ENCODE results near the gene CHURC1. TPM values are rescaled to one million over a fixed set of nuclear protein-coding genes. Genes with fewer than 3 reads are reported as not detected.
"Not testable (repeated sequence)": the region's sequence is repeated elsewhere in the genome, so short reads cannot be mapped to it uniquely, and the experiment has no call there.

CHURC1 gene
- total RNA-seq, 1 donor from 2014 or later, result 42.1 TPM

DNA sequence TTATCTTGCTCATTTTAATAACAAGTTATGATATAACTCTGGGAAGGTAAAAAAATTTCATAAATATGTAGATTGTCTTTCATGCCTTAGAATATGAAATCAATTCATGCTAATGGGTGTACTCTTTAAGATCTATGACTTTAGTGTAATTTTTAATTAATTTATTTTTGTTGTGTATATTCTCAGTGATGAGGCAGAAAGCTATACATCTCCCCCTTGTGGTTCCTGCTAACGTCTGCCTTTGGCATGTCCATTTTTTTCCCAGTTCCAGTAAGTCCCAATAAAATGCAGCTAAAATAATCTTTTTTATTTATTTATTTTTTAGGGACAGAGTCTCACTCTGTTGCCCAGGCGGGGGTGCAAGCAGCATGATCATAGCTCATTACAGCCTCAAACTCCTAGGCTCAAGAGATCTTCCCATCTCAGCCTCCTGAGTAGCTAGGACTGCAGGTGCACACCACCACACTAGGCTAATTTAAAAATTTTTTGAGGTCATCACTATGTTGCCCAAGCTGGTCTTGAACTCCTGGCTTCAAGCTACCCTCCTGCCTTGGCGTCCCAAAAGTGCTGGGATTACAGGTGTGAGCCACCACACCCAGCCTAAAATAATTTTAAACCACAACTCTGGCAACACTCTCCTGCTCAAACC is 3.3 kb upstream of the CHURC1 start:
- no peak for DNase-seq

GRCh38 chr14:64912261-64912660 is 2.0 kb upstream of the CHURC1 start:
- no peak for DNase-seq

DNA sequence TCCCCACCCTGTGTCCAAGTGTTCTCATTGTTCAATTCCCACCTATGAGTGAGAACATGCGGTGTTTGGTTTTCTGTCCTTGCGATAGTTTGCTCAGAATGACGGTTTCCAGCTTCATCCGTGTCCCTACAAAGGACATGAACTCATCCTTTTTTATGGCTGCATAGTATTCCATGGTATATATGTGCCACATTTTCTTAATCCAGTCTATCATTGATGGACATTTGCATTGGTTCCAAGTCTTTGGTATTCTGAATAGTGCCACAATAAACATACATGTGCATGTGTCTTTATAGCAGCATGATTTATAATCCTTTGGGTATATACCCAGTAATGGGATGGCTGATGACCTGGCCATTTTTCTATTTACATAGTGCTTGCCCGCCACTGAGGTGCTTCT is 778 bp upstream of the CHURC1 start:
- not testable (repeated sequence) for DNase-seq

DNA sequence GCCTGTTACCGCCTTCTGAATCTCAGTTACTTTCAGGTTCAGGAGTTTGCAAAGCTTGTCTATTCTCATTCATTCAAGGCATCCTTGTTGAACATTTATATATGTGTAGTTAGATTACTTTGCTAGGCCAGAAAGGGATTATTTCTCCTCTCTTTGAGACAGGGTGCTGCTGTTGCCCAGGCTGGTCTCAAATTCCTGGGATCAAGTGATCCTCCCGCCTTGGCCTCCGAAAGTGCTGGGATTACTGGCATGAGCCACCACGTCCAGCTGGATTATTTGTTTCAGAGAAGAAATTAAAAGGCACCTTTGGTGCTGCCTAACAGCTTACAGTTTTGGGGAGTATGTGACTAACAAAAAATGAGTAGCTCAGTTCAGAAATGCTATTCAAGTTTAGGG is 772 bp downstream of the CHURC1 start:
- DNase-seq, result no peak

- DNase-seq, result no peak
Observed at GRCh38 chr14:64915797-64916196, 1.5 kb downstream of the CHURC1 start.

DNA sequence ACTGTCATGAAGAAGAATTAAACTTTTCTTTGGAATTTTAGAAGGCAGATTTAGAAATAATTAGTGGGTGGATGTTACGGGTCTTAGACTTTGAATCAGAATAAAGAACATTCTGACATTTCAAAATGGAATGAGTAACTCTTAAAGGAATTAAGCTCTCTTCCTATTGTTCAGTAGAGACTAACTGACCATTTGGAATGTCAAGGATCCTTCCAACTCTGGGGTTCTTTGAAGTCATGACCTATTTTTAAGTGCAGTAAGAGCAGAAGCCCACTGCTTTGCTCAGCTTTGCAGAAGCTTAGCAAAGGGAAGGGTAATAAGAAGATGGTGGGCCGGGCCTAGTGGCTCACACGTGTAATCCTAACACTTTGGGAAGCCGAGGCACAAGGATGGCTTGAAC is 4.0 kb downstream of the CHURC1 start:
- DNase-seq, result no peak

- no peak for DNase-seq
Observed at GRCh38 chr14:64919215-64919614, 5.0 kb downstream of the CHURC1 start.

DNA sequence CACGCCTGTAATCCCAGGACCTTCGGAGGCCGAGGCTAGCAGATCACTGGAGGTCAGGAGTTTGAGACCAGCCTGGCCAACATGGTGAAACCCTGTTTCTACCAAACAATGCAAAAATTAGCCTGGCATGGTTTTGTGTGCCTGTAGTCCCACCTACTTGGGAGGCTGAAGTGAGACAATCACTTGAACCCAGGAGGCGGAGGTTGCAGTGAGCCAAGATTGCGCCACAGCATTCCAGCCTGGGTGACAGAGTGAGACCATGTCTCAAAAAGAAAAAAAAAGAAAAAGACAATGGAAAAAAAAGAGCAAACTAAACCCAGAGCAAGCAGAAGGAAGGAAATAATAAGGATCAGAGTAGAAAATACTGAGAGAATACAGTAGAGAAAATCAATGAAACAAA is 5.4 kb downstream of the CHURC1 start:
- no peak for DNase-seq

GRCh38 chr14:64920465-64920864 is 6.2 kb downstream of the CHURC1 start:
- no peak for DNase-seq

GRCh38 chr14:64923015-64923414 is 8.8 kb downstream of the CHURC1 start:
- DNase-seq, result no peak

- no peak for DNase-seq
Observed at GRCh38 chr14:64926398-64926995, 12.2 kb downstream of the CHURC1 start.

DNA sequence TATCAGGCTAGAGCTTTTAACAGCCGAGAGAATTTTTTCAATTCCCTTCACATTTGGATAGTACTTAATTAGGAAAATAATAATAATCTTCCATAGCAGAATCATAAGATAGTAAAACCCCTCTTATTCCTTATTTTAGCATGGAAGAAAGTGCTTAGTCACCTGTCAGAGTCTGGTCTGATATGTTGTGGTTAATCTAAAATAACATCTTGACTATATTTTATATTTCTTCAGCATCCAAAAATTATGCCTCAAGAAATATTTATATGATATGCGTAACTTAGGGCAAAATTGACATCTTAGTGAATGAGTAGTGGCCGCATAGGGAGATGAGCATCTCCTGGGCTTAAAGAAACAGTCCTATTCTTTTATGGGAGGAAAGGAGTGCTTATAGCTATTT is 12.8 kb downstream of the CHURC1 start:
- DNase-seq, result no peak

- no peak for DNase-seq
Observed at GRCh38 chr14:64928239-64929013, 14.2 kb downstream of the CHURC1 start.

GRCh38 chr14:64929014-64929359 is 14.7 kb downstream of the CHURC1 start:
- DNase-seq, result no peak

DNA sequence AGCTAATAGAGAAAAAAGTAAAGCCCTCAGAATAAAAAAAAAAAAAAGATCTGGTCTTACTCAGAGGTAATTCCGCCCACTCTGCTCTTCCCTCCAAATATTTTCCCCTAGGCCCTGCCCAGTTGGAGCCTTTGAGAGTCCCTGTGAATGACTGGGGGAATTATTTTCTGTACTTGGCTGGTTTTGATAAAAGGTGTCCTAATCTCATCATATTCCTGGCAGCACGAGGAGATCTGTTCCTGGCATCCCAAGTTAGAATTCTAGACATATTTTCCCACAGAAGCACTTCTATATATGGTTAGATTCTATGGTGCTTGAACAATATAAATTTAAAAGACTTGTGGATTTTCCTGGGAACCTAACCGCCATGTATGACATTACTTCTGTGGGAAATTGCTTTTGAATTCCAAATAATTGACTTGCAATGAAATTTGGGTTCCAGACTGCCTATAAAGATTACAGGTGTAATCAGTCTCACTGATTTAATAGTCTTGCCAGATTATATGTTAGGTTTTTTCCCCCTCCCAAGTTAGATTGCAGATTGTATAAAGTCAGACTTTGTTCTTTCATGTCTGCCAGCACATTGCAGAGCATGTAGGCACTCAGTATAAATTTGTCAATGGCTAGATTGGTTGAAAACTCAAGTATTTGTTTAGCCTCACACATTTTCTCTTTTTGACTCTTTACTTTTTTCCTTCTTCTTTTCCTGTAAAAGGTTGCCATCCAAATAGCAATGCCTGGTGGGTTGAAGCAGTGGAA is 16.0 kb downstream of the CHURC1 start:
- DNase-seq, result no peak

DNA sequence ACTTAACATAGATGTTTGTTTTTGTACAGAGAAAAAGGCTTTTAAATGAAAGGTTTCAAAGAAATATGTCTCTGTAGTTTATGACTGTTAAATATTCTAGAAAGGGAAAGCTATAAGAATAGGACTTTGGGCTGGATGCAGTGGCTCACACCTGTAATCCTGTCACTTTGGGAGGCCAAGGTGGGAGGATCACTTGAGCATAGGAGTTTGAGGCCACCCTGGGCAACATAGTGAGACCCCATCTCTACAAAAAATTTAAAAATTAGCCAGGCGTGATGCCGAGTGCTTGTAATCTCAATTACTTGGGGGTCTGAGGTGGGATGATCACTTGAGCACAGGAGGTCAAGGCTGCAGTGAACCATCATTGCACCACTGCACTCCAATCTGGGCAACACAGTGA is 16.9 kb downstream of the CHURC1 start:
- no peak for DNase-seq

DNA sequence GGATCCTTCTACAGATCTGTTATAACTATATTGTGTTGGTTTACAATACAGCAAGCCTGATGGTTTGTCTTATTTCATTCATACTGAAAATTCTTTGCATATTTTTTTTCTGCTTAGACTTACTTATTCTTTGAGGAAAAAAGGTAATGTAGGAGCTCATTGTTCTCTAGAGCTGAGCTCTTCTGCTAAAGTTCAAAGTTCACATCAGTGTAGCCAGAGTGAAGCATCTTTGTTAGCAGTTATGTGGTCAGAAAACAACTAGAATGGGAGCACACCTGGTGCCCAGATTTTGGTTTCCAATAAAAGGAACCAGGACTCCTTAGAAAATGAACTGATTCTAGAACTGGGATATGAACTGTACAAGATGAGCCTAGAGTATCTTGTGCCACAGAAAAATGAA is 18.0 kb downstream of the CHURC1 start:
- no peak for DNase-seq

- no peak for DNase-seq
Observed at GRCh38 chr14:64934338-64934929, 20.2 kb downstream of the CHURC1 start.

DNA sequence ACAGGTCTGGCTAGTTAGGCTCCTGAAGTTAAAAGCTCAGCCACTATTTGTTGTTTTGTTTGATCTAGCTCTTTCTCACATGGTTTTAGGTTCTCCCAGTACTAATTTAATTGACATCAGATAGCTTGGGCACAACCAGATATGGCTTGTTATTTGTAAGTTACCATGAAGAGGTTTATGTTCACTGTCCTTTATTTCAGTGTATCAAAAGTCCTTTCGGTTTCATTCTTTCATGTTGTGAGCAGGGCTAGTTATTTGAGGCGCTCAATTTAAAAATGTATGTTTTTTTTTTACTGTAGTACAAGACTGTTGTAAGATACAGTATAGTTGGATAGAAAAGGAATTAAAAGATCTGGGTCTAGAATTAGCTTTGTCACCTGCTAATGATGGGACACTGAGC is 21.3 kb downstream of the CHURC1 start:
- no peak for DNase-seq

- no peak for DNase-seq
Observed at GRCh38 chr14:64937171-64937820, 23.0 kb downstream of the CHURC1 start.

DNA sequence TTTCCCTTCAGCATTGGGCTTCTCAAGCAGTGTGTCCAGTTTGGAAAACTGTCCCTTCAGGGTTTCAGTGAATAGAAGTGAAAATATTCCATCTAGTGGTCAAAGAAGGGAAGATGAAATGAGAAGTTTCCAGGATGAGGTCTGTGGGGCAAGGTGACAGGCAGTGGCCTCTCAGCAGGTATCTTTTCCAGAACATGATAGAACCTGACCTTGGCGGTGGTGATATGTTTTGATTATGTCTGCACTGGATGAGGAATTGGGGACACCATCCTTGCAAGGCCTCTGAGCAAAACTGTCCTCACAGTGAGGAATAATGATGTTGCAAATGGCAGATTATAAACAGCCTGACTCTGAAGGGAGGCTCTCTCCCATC is 23.6 kb downstream of the CHURC1 start:
- no peak for DNase-seq

Data from skin of body (tissue), 2 donors.